ENCODE measurements around the gene NSG1. TPM values are rescaled to one million over a fixed set of nuclear protein-coding genes. Genes with fewer than 3 reads are reported as not detected.

NSG1 gene
- total RNA-seq, result 1 to 10 TPM in 3 of 4 donors, under 1 TPM in 1; 0.44 to 6.5 (median 3.6) TPM

- H3K9me3 ChIP-seq, result no peaks in the 10 kb centered on the region
- peaks cover 0 to 34% (median 18%) of the 10 kb centered on the region in 4 donors for H3K4me1 ChIP-seq
- WGBS, 2 donors, result 0 to 1% methylated on average over 48 to 62 of the region's 87 CpGs
- DNase-seq (ENCODE audit: low spot score in 2 of 2), result no peak
- H3K36me3 ChIP-seq, result no peaks in the 10 kb centered on the region
- H3K27me3 ChIP-seq, result peaks cover 0 to 74% of the 10 kb centered on the region in 2 donors
- TF ChIP-seq POLR2A (IDR thresholded peaks at IDR 0.05), result no peak
- no peak for TF ChIP-seq CTCF (IDR thresholded peaks at IDR 0.05)
- no peak for TF ChIP-seq EP300 (IDR thresholded peaks at IDR 0.05)
- no peak within 1 kb of the TSS for H3K27ac ChIP-seq
- peak within 1 kb of the TSS; percentile 19 to 55 (median 31) for H3K4me3 ChIP-seq
Measured at GRCh38 chr4:4386736-4387392, at the start of gene NSG1. Gene NSG1 (plus strand): TSS chr4:4387102. CDS start chr4:4387630, 528 bp downstream.

- Histone ChIP-seq H3K27me3 (no peaks in the 10 kb centered on the region), H3K27ac (no peak overlapping the region), H3K9me3 (no peaks in the 10 kb centered on the region), H3K36me3 (no peaks in the 10 kb centered on the region), H3K4me3 (no peak overlapping the region), H3K4me1 (no peaks in the 10 kb centered on the region)
- WGBS, 2 donors, result 59 to 63% methylated on average over 11 of the region's 11 CpGs
- no peak for TF ChIP-seq EP300 (IDR thresholded peaks at IDR 0.05)
- no peak for TF ChIP-seq CTCF (IDR thresholded peaks at IDR 0.05)
- TF ChIP-seq POLR2A (IDR thresholded peaks at IDR 0.05), result no peak
- DNase-seq (ENCODE audit: low spot score in 2 of 2), result no peak
Measured at GRCh38 chr4:4338210-4339001, 48.5 kb upstream of the NSG1 start.

GRCh38 chr4:4339504-4340085 lies 47.3 kb upstream of the NSG1 start:
- Histone ChIP-seq H3K4me3 (no peak overlapping the region), H3K4me1 (no peaks in the 10 kb centered on the region), H3K27me3 (no peaks in the 10 kb centered on the region), H3K36me3 (no peaks in the 10 kb centered on the region), H3K9me3 (no peaks in the 10 kb centered on the region), H3K27ac (no peak overlapping the region)
- 62 to 64% methylated on average over 21 of the region's 21 CpGs for WGBS, 2 donors
- DNase-seq (ENCODE audit: low spot score in 2 of 2), result no peak
- TF ChIP-seq CTCF (IDR thresholded peaks at IDR 0.05), result no peak
- TF ChIP-seq POLR2A (IDR thresholded peaks at IDR 0.05), result no peak
- TF ChIP-seq EP300 (IDR thresholded peaks at IDR 0.05), result no peak

- H3K27me3 ChIP-seq, result no peaks in the 10 kb centered on the region
- H3K9me3 ChIP-seq, result no peaks in the 10 kb centered on the region
- H3K4me1 ChIP-seq, result no peaks in the 10 kb centered on the region
- no peak overlapping the region for H3K27ac ChIP-seq
- DNase-seq (ENCODE audit: low spot score in 2 of 2), result no peak
- 88 to 90% methylated on average over 9 of the region's 9 CpGs for WGBS, 2 donors
- TF ChIP-seq POLR2A (IDR thresholded peaks at IDR 0.05) (no peak), CTCF (IDR thresholded peaks at IDR 0.05) (no peak), EP300 (IDR thresholded peaks at IDR 0.05) (no peak)
- H3K36me3 ChIP-seq, result no peaks in the 10 kb centered on the region
- no peak overlapping the region for H3K4me3 ChIP-seq
Measured at GRCh38 chr4:4341861-4342650, 44.8 kb upstream of the NSG1 start.
